Uterus (tissue), 2 donors: ENCODE measurements around the gene SALL4.

ENCODE experiments used
- CTCF ChIP-seq, 4 experiments: fragments of 200-600 bp in 2 of 4; fragments of 450-650 bp in 2 of 4; sonication (generic) in 2 of 4; IDR thresholded peaks; one replicate each; pipeline ENCODE4 v1.5.1; 2016 to 2019; ENCODE audit warnings: antibody characterized with exemption in 4 of 4, mild to moderate bottlenecking in 2 of 4, moderate library complexity in 1 of 4
- POLR2A ChIP-seq, 2 donors: fragments of 450-650 bp; IDR thresholded peaks; one replicate each; pipeline ENCODE4 v1.6.1; 2016; ENCODE audit warnings: antibody characterized with exemption in 2 of 2, mild to moderate bottlenecking in 1 of 2, moderate library complexity in 1 of 2

GRCh38 chr20:51768759-51769517 lies 33.4 kb downstream of the SALL4 start:
- TF ChIP-seq CTCF (IDR thresholded peaks at IDR 0.05) (no peak), POLR2A (IDR thresholded peaks at IDR 0.05) (no peak)
